LNCaP clone FGC (cell line): ENCODE results near the gene ADAM10.

Experiments
- DNase-seq: peaks from one replicate; pipeline ENCODE4 v3.0.0-alpha.2; 2011; ENCODE audit warnings: low read depth
- H3K4me3 ChIP-seq: 2 replicates; pipeline ENCODE4 v1.5.1; 2011; ENCODE audit warnings: mild to moderate bottlenecking, low read depth, low read length, control low read depth
- TF ChIP-seq, protein P1 (sequence below): IDR thresholded peaks from 2 replicates; pipeline ENCODE4 v1.5.1; 2012; ENCODE audit warnings: mild to moderate bottlenecking; ENCODE audit not compliant: control insufficient read depth, insufficient read depth; ENCODE audit errors: extremely low read depth

ADAM10 gene

DNA sequence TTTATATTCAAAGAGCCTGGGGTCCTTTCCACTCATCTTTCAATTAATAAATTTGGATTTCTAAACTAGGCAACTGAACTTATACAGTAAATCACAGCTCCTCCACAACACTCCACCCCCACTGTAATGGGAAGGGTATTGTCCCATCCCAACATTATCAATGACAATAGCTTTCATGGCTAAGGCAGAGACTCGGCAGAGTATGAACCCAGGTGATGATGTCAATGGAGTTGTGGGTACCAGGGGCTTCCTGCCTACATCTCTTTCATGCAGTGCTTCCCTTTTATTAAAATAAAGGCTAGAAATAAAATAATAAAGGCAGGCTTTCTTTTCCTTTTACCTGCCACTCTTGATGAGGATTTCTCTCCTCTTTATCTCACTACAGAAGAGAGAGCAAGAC, 109.5 kb downstream of the ADAM10 start:
- TF ChIP-seq, protein P1, sequence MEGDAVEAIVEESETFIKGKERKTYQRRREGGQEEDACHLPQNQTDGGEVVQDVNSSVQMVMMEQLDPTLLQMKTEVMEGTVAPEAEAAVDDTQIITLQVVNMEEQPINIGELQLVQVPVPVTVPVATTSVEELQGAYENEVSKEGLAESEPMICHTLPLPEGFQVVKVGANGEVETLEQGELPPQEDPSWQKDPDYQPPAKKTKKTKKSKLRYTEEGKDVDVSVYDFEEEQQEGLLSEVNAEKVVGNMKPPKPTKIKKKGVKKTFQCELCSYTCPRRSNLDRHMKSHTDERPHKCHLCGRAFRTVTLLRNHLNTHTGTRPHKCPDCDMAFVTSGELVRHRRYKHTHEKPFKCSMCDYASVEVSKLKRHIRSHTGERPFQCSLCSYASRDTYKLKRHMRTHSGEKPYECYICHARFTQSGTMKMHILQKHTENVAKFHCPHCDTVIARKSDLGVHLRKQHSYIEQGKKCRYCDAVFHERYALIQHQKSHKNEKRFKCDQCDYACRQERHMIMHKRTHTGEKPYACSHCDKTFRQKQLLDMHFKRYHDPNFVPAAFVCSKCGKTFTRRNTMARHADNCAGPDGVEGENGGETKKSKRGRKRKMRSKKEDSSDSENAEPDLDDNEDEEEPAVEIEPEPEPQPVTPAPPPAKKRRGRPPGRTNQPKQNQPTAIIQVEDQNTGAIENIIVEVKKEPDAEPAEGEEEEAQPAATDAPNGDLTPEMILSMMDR = no peak
- DNase-seq = no peak

DNA sequence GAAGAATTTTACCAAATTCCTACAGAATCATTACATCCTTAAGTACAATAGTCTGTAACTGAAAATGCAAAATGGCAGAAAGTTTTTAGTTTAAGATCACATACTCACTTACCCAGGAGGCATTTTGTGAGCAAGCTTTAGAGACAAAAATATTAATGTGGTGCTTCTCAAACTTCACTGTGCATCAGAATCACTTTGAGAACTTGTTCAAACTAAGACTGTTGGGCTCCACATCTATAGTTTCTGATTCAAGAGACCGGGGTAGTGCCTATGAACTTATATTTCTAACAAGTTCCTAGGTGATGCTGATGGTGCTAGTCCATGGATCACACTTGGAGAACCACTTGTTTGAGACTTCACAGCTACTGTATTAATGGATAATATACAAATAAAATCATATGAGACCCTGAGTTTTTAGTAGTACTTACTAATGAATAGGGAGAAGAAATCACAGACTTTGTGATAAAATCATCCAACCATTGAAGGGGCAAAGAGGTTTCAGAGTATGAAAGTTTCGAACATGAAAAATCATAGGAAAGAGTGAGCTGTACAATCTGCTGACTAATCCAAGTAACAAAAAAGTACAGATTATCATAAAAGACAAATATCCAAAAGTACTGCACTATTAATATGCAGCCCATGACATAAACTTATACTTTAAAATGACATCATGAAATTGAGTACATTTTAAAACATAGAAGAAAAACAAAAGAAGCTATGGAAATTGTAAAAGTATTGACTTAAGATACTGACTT, 110.3 kb downstream of the ADAM10 start:
- H3K4me3 ChIP-seq = no peak overlapping the region
- no peak for DNase-seq
- TF ChIP-seq, protein P1 = no peak

More for the DNA sequence above, 109.5 kb downstream of the ADAM10 start:
- no peak overlapping the region for H3K4me3 ChIP-seq

DNA sequence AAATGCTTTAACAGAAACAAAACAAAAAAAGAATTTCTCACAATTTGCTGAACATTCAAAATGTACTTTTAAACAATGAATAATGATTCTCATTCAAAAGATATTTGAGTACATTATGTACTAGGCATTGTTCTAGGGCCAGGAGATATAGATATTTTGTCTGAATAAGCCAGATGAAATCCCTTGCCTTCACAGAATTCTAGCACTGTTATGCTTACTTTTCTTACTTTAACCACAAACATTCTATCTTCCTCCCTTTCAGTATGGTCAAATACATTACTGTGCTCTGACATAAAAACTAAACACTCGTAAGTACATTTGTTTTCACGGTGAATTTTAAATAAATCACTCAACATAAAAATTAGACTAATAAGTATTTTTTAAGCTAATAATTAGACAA, 116.7 kb downstream of the ADAM10 start:
- H3K4me3 ChIP-seq = no peak overlapping the region
- TF ChIP-seq, protein P1 = no peak

DNA sequence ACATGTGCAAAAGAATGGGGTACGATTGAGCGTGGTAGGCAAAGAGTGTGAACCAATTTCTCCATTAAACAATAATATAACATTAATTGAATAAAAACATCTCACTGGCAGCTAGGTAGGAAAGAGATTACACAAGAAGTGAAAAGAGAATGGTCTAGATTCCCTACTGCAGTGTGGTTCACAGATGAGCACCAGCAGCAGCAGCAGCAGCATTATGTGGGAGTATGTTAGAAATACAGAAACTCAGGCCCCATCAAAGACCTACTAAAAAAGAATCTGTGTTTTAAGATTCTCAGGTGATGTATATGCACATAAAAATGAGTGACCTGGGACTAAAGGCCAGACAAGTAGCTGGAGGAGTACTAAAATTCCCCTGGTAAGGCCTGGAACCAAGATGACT, 118.2 kb downstream of the ADAM10 start:
- DNase-seq = no peak

More for the DNA sequence above, 116.7 kb downstream of the ADAM10 start:
- no peak for DNase-seq

DNA sequence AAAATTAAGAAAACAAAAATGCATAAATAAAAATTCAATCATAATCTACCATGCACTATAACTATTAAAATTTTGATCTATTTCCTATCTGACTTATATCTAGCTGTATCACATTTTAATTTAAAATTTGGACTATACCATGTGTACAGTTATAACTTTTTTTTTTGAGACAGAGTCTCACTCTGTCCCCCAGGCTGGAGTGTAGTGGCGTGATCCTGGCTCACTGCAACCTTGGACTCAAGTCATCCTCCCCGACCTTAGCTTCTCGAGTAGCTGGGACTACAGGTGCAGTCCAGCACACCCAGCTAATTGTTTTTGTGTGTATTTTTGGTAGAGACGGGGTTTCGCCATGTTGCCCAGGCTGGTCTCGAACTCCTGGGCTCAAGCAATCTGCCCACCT, 119.9 kb downstream of the ADAM10 start:
- DNase-seq = no peak
- H3K4me3 ChIP-seq = no peak overlapping the region
- TF ChIP-seq, protein P1 = no peak

More for the DNA sequence above, 118.2 kb downstream of the ADAM10 start:
- H3K4me3 ChIP-seq = no peak overlapping the region
- TF ChIP-seq, protein P1 = no peak

DNA sequence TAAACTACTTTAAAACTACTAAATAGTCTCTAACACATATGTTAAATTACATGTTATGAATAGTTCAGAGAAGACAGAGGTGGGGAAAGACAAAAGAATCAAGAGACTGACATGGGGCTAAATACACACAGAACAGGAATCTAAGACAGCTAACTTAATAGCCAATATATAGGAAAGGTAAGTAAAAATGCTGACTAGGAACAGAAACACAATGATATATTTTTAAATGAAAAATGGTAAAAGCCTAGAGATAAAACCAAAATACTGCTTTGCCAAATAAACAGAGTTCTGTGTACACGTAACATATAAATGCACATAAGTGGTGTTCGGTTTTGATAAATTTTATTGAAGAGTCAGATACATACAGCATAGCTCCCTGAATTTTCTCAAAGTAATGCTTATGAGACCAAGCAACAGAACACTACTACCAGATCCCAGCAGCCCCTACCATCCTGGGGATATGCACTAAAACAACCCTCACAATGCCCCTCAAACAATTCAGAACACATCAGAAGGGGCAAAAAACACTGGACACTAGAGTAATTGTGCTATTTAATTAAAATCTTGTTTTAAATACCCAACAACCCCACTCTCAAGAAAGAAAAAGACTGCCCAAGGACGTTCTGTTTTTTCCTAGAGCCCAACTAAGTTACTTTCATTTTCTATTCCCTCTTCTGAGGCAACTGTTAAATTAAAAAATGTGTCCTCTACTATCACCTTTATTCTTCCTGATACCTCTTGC, 121.1 kb downstream of the ADAM10 start:
- DNase-seq = no peak
- H3K4me3 ChIP-seq = peak overlapping the region; percentile 19
- TF ChIP-seq, protein P1 = no peak
